ENCODE results near the gene KATNB1. TPM values are rescaled to one million over a fixed set of nuclear protein-coding genes. Genes with fewer than 3 reads are reported as not detected.

Gene KATNB1
- total RNA-seq, 3 donors from 2014 or later = 15.5 to 20.9 (median 17.0) TPM

DNA sequence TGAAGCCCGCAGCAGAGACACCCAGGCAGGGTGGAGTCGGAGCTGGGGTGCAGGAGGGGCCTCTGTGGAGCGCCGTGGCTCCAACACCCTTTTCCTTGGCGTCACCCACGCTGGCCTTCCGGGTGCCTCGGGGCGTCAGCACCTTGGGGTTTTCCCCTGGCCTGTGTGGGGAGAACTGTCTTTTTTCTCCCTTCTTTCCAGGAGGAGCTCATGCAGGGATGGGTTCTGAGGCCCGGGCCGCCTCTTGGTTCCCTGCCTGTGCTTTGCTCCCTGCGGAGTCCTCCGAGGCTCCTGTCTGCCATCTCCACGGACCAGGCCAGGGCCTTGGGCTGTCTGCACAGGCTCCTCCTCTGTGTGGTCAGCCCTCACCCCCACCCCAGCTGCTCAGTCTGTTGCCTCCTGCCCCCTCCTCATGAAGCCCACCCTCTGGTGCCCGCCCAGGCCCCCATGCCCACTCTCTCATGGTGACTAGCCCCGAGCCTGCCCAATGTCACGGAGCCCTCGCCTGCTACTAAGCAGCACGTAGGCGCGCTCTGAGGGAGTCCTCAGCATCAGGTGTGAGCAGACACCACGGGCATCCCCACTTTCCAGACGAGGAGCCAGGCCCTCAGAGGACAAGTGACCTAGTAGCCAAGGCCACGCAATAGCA, 5.0 kb downstream of the KATNB1 start:
- TF ChIP-seq, protein P1, sequence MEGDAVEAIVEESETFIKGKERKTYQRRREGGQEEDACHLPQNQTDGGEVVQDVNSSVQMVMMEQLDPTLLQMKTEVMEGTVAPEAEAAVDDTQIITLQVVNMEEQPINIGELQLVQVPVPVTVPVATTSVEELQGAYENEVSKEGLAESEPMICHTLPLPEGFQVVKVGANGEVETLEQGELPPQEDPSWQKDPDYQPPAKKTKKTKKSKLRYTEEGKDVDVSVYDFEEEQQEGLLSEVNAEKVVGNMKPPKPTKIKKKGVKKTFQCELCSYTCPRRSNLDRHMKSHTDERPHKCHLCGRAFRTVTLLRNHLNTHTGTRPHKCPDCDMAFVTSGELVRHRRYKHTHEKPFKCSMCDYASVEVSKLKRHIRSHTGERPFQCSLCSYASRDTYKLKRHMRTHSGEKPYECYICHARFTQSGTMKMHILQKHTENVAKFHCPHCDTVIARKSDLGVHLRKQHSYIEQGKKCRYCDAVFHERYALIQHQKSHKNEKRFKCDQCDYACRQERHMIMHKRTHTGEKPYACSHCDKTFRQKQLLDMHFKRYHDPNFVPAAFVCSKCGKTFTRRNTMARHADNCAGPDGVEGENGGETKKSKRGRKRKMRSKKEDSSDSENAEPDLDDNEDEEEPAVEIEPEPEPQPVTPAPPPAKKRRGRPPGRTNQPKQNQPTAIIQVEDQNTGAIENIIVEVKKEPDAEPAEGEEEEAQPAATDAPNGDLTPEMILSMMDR (IDR thresholded peaks at IDR 0.05) = no peak
- no peak for TF ChIP-seq POLR2A (IDR thresholded peaks at IDR 0.05)
- TF ChIP-seq POLR2AphosphoS5 (IDR thresholded peaks at IDR 0.05) = no peak
- DNase-seq (ENCODE audit: low spot score in 2 of 2) = peak in 1 of 2 donors; percentile 58
- no peaks in the 10 kb centered on the region for H3K27me3 ChIP-seq
- H3K27ac ChIP-seq = peak overlapping the region; percentile 84 to 88
- intact Hi-C loops (cut with DNase I; ENCODE audit: low total_unique reads) = loop anchor here (1.0 kb wide), 1 partner anchor 27 kb away; no protein-coding TSS in a partner anchor
- no peaks in the 10 kb centered on the region for H3K36me3 ChIP-seq
- peaks cover 0 to 5% of the 10 kb centered on the region in 2 donors for H3K4me1 ChIP-seq
- no peak overlapping the region for H3K4me3 ChIP-seq
- no peaks in the 10 kb centered on the region for H3K9me3 ChIP-seq

DNA sequence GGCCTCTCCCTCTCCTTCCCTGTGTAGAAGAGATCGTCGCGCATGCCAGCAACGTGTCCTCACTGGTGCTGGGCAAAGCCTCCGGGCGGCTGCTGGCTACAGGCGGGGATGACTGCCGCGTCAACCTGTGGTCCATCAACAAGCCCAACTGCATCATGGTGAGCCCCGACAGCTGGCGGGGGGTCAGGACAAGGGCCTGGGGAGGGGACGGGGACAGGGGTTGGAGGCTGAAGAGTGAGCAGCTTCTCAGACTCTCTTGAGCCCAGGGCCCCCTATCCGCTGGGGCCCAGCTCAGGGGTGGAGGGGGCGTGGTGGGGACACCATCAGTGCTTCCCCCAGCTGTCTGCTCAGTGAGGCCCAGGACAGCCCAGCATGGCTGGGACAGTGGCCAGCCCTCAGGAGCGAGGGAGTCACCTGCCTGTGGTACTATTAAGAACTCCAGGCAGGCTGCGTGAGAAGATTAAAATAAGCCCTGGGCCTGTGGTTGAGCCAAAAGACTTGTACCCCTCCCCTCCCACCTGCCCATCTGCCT, 6.2 kb downstream of the KATNB1 start:
- intact Hi-C loops (cut with DNase I; ENCODE audit: low total_unique reads) = no loop called here
- DNase-seq (ENCODE audit: low spot score in 2 of 2) = no peak
- no peaks in the 10 kb centered on the region for H3K9me3 ChIP-seq
- TF ChIP-seq POLR2A (IDR thresholded peaks at IDR 0.05) = no peak
- H3K4me3 ChIP-seq = no peak overlapping the region
- no peaks in the 10 kb centered on the region for H3K27me3 ChIP-seq
- peaks cover 0 to 3% of the 10 kb centered on the region in 2 donors for H3K4me1 ChIP-seq
- no peaks in the 10 kb centered on the region for H3K36me3 ChIP-seq
- H3K27ac ChIP-seq = no peak overlapping the region

DNA sequence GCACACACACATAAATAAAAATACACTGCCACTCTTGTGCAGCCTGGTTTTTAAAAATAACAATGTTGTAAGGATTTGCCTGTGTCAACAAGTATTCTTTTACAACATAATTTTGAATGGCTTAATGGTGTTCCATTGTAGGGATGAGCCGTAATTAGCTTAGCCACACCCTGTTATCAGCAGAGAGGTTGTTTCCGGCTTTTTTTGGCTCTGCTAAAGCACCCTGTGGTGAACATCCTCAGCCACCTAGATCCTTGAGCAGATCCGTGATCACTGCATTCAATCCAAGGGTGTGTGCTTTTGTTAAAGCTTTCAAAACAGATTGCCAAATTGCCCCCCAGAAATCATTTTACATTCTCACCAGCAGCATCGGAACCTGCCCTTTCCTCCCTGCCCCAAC, 7.0 kb downstream of the KATNB1 start:
- Histone ChIP-seq H3K36me3 (no peaks in the 10 kb centered on the region), H3K27ac (no peak overlapping the region), H3K4me1 (no peaks in the 10 kb centered on the region), H3K4me3 (no peak overlapping the region), H3K27me3 (no peaks in the 10 kb centered on the region), H3K9me3 (no peaks in the 10 kb centered on the region)
- DNase-seq (ENCODE audit: low spot score in 2 of 2) = no peak
- intact Hi-C loops (cut with DNase I; ENCODE audit: low total_unique reads) = no loop called here
- TF ChIP-seq, protein P1 (IDR thresholded peaks at IDR 0.05) = no peak
- TF ChIP-seq POLR2A (IDR thresholded peaks at IDR 0.05) = no peak
- no peak for TF ChIP-seq POLR2AphosphoS5 (IDR thresholded peaks at IDR 0.05)

DNA sequence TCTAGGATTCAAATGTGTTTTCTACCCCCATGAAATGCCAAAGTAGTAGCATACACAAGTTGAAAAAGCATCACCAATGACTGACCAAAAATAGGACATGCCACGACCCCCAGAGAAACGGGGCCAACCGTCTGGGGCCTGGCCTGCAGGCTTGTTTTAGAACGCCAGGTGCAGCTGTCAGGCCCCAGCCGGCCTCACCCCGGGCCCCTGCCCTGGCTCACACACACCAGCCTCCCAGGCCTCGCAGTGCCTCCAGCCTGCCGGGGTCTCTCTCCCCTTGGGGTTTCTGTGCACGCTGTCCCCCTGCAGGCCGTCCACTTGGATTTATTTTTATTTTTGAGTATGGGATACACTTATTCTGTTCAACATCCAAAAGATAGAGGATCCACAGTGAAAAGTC, 7.9 kb downstream of the KATNB1 start:
- TF ChIP-seq POLR2AphosphoS5 (IDR thresholded peaks at IDR 0.05) = no peak
- no peak for TF ChIP-seq POLR2A (IDR thresholded peaks at IDR 0.05)
- TF ChIP-seq, protein P1 (IDR thresholded peaks at IDR 0.05) = no peak
- H3K4me3 ChIP-seq = no peak overlapping the region
- DNase-seq (ENCODE audit: low spot score in 2 of 2) = no peak

DNA sequence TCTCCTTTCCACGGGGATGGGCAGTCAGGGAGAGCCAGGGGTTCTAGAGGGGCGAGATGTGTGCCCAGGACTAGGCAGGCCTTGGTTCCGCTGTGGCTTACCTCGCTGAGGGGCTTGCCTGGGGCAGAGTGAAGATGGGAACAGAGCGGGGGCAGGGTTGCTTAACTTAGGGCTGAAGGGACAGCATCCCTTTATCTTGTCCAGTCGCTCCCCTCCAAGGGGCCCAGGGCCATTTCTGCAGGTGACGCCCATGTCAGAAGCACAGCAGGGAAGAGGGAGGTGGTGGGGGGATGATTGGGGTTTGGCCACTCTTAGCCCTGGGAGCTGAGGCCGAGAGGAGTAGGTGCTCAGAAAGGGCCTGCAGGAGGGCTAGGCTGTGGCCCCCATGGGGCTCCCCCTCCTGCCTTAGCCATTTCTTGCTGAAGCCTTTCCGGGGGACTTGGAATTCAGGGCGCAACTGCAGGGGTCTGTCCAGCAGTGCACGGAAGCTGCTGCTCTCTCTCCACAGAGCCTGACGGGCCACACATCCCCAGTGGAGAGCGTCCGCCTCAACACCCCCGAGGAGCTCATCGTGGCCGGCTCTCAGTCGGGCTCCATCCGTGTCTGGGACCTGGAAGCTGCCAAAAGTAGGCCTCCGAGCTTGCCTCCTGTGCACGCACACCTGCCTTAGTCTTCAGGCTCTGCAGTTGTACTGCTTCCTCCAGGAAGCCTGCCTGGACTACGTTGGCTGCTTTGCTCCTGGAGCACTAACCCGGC, 8.5 kb downstream of the KATNB1 start:
- Histone ChIP-seq H3K4me1 (no peaks in the 10 kb centered on the region), H3K4me3 (no peak overlapping the region), H3K27me3 (no peaks in the 10 kb centered on the region), H3K36me3 (no peaks in the 10 kb centered on the region), H3K9me3 (no peaks in the 10 kb centered on the region), H3K27ac (no peak overlapping the region)
- intact Hi-C loops (cut with DNase I; ENCODE audit: low total_unique reads) = no loop called here
- TF ChIP-seq, protein P1 (IDR thresholded peaks at IDR 0.05) = no peak
- TF ChIP-seq POLR2A (IDR thresholded peaks at IDR 0.05) = no peak
- TF ChIP-seq POLR2AphosphoS5 (IDR thresholded peaks at IDR 0.05) = no peak
- DNase-seq (ENCODE audit: low spot score in 2 of 2) = no peak

More for the DNA sequence above, 7.9 kb downstream of the KATNB1 start:
- no peaks in the 10 kb centered on the region for H3K27me3 ChIP-seq
- intact Hi-C loops (cut with DNase I; ENCODE audit: low total_unique reads) = no loop called here
- no peaks in the 10 kb centered on the region for H3K4me1 ChIP-seq
- H3K27ac ChIP-seq = no peak overlapping the region
- no peaks in the 10 kb centered on the region for H3K9me3 ChIP-seq
- H3K36me3 ChIP-seq = no peaks in the 10 kb centered on the region

Data from breast epithelium (tissue), 4 donors.